Measurements from ENCODE around the gene RAD51B. TPM values are rescaled to one million over a fixed set of nuclear protein-coding genes. Genes with fewer than 3 reads are reported as not detected.
"Not testable (repeated sequence)": the region's sequence is repeated elsewhere in the genome, so short reads cannot be mapped to it uniquely, and the experiment has no call there.

Gene RAD51B
- total RNA-seq, 4 donors from 2014 or later: 8.9 to 30.3 (median 10.4) TPM

- ATAC-seq (ENCODE audit: low FRiP score) (no peak), DNase-seq (ENCODE audit: low spot score) (no peak)
- no peak for TF ChIP-seq CTCF (IDR thresholded peaks at IDR 0.05)
These were observed 146.1 kb downstream of the RAD51B start for GRCh38 chr14:67965696-67966095.

GRCh38 chr14:67967206-67967605, 147.6 kb downstream of the RAD51B start:
- ATAC-seq (ENCODE audit: low FRiP score) (no peak), DNase-seq (ENCODE audit: low spot score) (no peak)
- TF ChIP-seq CTCF (IDR thresholded peaks at IDR 0.05): no peak

GRCh38 chr14:67967970-67968369, 148.4 kb downstream of the RAD51B start:
- not testable (repeated sequence) for DNase-seq (ENCODE audit: low spot score); ATAC-seq (ENCODE audit: low FRiP score)

- DNase-seq (ENCODE audit: low spot score): no peak
- ATAC-seq (ENCODE audit: low FRiP score): no peak
- no peak for TF ChIP-seq CTCF (IDR thresholded peaks at IDR 0.05)
These were observed 151.3 kb downstream of the RAD51B start for GRCh38 chr14:67970923-67971322.

- DNase-seq (ENCODE audit: low spot score) (no peak), ATAC-seq (ENCODE audit: low FRiP score) (no peak)
- TF ChIP-seq CTCF (IDR thresholded peaks at IDR 0.05): no peak
These were observed 152.3 kb downstream of the RAD51B start for GRCh38 chr14:67971627-67972625.

- no peak for DNase-seq (ENCODE audit: low spot score)
- ATAC-seq (ENCODE audit: low FRiP score): no peak
- TF ChIP-seq CTCF (IDR thresholded peaks at IDR 0.05): no peak
These were observed 153.9 kb downstream of the RAD51B start for GRCh38 chr14:67973436-67973835.

GRCh38 chr14:67975470-67975869, 155.9 kb downstream of the RAD51B start:
- TF ChIP-seq CTCF (IDR thresholded peaks at IDR 0.05): no peak
- ATAC-seq (ENCODE audit: low FRiP score) (no peak), DNase-seq (ENCODE audit: low spot score) (no peak)

All from omental fat pad (tissue), 4 donors.